DOHH2 (cell line): ENCODE measurements around the gene SNRPF.

ENCODE experiments used
- EZH2phosphoT487 ChIP-seq: fragments of 200-600 bp; sonication (generic); IDR thresholded peaks from 2 replicates; pipeline ENCODE4 v1.6.1; 2017; ENCODE audit warnings: borderline replicate concordance, mild to moderate bottlenecking, antibody characterized with exemption, low read length, moderate library complexity, mixed read lengths
- TF ChIP-seq, protein P1 (sequence below): fragments of 200-600 bp; sonication (generic); IDR thresholded peaks from one replicate; pipeline ENCODE4 v1.5.1; 2014; ENCODE audit warnings: antibody characterized with exemption, mild to moderate bottlenecking, low read depth, low read length; ENCODE audit not compliant: poor library complexity, severe bottlenecking

DNA sequence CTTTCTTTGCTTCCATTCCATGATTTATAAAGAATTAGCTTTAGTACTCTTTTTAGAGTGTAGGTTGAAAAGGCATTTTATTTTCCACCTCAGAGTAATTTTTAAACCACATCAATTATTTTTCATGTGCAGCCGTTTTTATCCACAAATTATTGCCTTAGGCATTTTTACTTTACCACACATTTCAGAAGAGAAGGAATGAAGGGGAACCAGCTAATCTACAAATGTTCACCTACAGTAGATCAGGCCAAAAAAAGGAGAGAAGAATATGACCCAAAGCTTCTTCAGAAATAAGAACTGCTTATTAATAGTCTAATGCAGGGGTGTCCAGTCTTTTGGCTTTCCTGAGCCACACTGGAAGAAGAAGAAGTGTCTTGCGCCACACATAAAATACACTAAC, 48.3 kb upstream of the SNRPF start:
- TF ChIP-seq, protein P1, sequence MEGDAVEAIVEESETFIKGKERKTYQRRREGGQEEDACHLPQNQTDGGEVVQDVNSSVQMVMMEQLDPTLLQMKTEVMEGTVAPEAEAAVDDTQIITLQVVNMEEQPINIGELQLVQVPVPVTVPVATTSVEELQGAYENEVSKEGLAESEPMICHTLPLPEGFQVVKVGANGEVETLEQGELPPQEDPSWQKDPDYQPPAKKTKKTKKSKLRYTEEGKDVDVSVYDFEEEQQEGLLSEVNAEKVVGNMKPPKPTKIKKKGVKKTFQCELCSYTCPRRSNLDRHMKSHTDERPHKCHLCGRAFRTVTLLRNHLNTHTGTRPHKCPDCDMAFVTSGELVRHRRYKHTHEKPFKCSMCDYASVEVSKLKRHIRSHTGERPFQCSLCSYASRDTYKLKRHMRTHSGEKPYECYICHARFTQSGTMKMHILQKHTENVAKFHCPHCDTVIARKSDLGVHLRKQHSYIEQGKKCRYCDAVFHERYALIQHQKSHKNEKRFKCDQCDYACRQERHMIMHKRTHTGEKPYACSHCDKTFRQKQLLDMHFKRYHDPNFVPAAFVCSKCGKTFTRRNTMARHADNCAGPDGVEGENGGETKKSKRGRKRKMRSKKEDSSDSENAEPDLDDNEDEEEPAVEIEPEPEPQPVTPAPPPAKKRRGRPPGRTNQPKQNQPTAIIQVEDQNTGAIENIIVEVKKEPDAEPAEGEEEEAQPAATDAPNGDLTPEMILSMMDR = no peak
- no peak for TF ChIP-seq EZH2phosphoT487
